Smooth muscle cell (in vitro differentiated cells): ENCODE data around the gene COMMD7. TPM values are rescaled to one million over a fixed set of nuclear protein-coding genes. Genes with fewer than 3 reads are reported as not detected.
"Not testable (repeated sequence)": the region's sequence is repeated elsewhere in the genome, so short reads cannot be mapped to it uniquely, and the experiment has no call there.

Experiments used
- DNase-seq: peaks from one replicate; lab custom pipeline; 2025; ENCODE audit not compliant: unreplicated experiment; lab: John Stamatoyannopoulos, UW
- H2AFZ ChIP-seq: fragments of 200-600 bp; sonication (generic); 2 replicates; pipeline ENCODE4 v1.6.0; 2016; ENCODE audit warnings: antibody characterized with exemption, low read depth, mild to moderate bottlenecking
- H3F3A ChIP-seq: fragments of 200-600 bp; sonication (generic); 2 replicates; pipeline ENCODE4 v1.6.0; 2017; ENCODE audit warnings: antibody characterized with exemption, low read depth
- H3K27ac ChIP-seq: fragments of 200-600 bp; sonication (generic); 2 replicates; pipeline ENCODE4 v1.5.1; 2016; ENCODE audit warnings: low read depth, mild to moderate bottlenecking
- H3K27me3 ChIP-seq: fragments of 200-600 bp; sonication (generic); 2 replicates; pipeline ENCODE4 v1.6.1; 2016; ENCODE audit warnings: low read depth, mild to moderate bottlenecking
- H3K36me3 ChIP-seq: fragments of 200-600 bp; sonication (generic); 2 replicates; pipeline ENCODE4 v1.5.1; 2016; ENCODE audit warnings: low read depth
- H3K4me1 ChIP-seq: fragments of 200-600 bp; sonication (generic); 2 replicates; pipeline ENCODE4 v1.5.1; 2016; ENCODE audit warnings: low read depth
- H3K4me2 ChIP-seq: fragments of 200-600 bp; sonication (generic); 2 replicates; pipeline ENCODE4 v1.6.0; 2016; ENCODE audit warnings: mild to moderate bottlenecking
- H3K4me3 ChIP-seq: fragments of 200-600 bp; sonication (generic); 2 replicates; pipeline ENCODE4 v1.5.1; 2016; ENCODE audit warnings: mild to moderate bottlenecking
- H3K79me2 ChIP-seq: fragments of 200-600 bp; sonication (generic); 2 replicates; pipeline ENCODE4 v1.6.0; 2016; ENCODE audit warnings: low read depth, mild to moderate bottlenecking
- H3K9ac ChIP-seq: fragments of 200-600 bp; sonication (generic); 2 replicates; pipeline ENCODE4 v1.6.0; 2016; ENCODE audit warnings: low read depth
- H3K9me3 ChIP-seq: fragments of 200-600 bp; sonication (generic); replicated peaks from 2 replicates; pipeline ENCODE4 v1.5.1; 2016; ENCODE audit warnings: low read depth
- H4K20me1 ChIP-seq: fragments of 200-600 bp; sonication (generic); 2 replicates; pipeline ENCODE4 v1.6.0; 2016; ENCODE audit warnings: low read depth
- CTCF ChIP-seq: fragments of 200-600 bp; sonication (generic); IDR thresholded peaks from 2 replicates; pipeline ENCODE4 v1.5.1; 2017; ENCODE audit warnings: borderline replicate concordance, mild to moderate bottlenecking, antibody characterized with exemption; ENCODE audit not compliant: insufficient read depth, poor library complexity, severe bottlenecking
- WGBS: methylation state at CpG from one replicate; pipeline ENCODE4 v1.1.7; 2016; ENCODE audit warnings: low lambda C conversion rate; 5-methylcytosine and 5-hydroxymethylcytosine counted together
- polyA plus RNA-seq: library from polyadenylated mRNA; unstranded; fragments of >200 nt; fragmentation: Nextera tagmentation; extraction: Ambion mirVana; gene quantifications from 2 replicates; pipeline ENCODE4 v1.2.1, GENCODE V29; 2016
- total RNA-seq: library from RNA; depleted of rRNA; stranded (reverse); fragments of >200 nt; gene quantifications from 2 replicates; pipeline ENCODE4 v1.2.3, GENCODE V29; 2014

Gene COMMD7
- total and polyA plus RNA-seq, 2 experiments from 2014 or later, result 29.2 to 57.6 TPM

GRCh38 chr20:32727683-32728082, 15.6 kb downstream of the COMMD7 start:
- no peak for DNase-seq
- Histone ChIP-seq H3K4me2 (no peak overlapping the region), H3K4me1 (peaks cover 6% of the 10 kb centered on the region), H4K20me1 (peaks cover 10% of the 10 kb centered on the region), H3K79me2 (peaks cover 12% of the 10 kb centered on the region), H3K36me3 (no peaks in the 10 kb centered on the region), H3K4me3 (no peak overlapping the region), H3K27ac (no peak overlapping the region), H3K9me3 (no peaks in the 10 kb centered on the region), H3F3A (peaks cover 14% of the 10 kb centered on the region), H3K9ac (no peak overlapping the region), H2AFZ (no peak overlapping the region), H3K27me3 (no peaks in the 10 kb centered on the region)
- TF ChIP-seq CTCF, result no peak
- 41% methylated on average over 7 of the region's 7 CpGs for WGBS

- DNase-seq, result no peak
- TF ChIP-seq CTCF, result no peak
- Histone ChIP-seq H3K4me2 (no peak overlapping the region), H3K4me1 (no peaks in the 10 kb centered on the region), H3K4me3 (no peak overlapping the region), H4K20me1 (no peaks in the 10 kb centered on the region), H2AFZ (no peak overlapping the region), H3K27ac (no peak overlapping the region), H3K9ac (no peak overlapping the region), H3F3A (no peaks in the 10 kb centered on the region), H3K27me3 (no peaks in the 10 kb centered on the region), H3K9me3 (no peaks in the 10 kb centered on the region), H3K79me2 (no peaks in the 10 kb centered on the region), H3K36me3 (no peaks in the 10 kb centered on the region)
- 66% methylated on average over 3 of the region's 3 CpGs for WGBS
Observed at GRCh38 chr20:32718749-32719348, 24.4 kb downstream of the COMMD7 start.

GRCh38 chr20:32711346-32711745, 31.9 kb downstream of the COMMD7 start:
- Histone ChIP-seq H3K36me3 (no peaks in the 10 kb centered on the region), H3K27me3 (no peaks in the 10 kb centered on the region), H3F3A (no peaks in the 10 kb centered on the region), H3K79me2 (no peaks in the 10 kb centered on the region), H3K4me2 (no peak overlapping the region), H4K20me1 (peaks cover 11% of the 10 kb centered on the region), H2AFZ (no peak overlapping the region), H3K27ac (no peak overlapping the region), H3K9me3 (no peaks in the 10 kb centered on the region), H3K9ac (no peak overlapping the region), H3K4me3 (no peak overlapping the region), H3K4me1 (peaks cover 5% of the 10 kb centered on the region)
- DNase-seq, result no peak
- 94% methylated on average over 4 of the region's 4 CpGs for WGBS
- TF ChIP-seq CTCF, result no peak

GRCh38 chr20:32709632-32710121, 33.6 kb downstream of the COMMD7 start:
- Histone ChIP-seq H3F3A (no peaks in the 10 kb centered on the region), H3K27ac (no peak overlapping the region), H3K4me2 (no peak overlapping the region), H3K4me3 (no peak overlapping the region), H3K4me1 (peaks cover 5% of the 10 kb centered on the region), H3K79me2 (no peaks in the 10 kb centered on the region), H3K9ac (no peak overlapping the region), H3K36me3 (no peaks in the 10 kb centered on the region), H2AFZ (no peak overlapping the region), H3K27me3 (no peaks in the 10 kb centered on the region), H4K20me1 (peaks cover 11% of the 10 kb centered on the region), H3K9me3 (no peaks in the 10 kb centered on the region)
- 62% methylated on average over 5 of the region's 5 CpGs for WGBS
- DNase-seq, result no peak
- no peak for TF ChIP-seq CTCF

- 89% methylated on average over 15 of the region's 15 CpGs for WGBS
- H3K4me3 ChIP-seq, H3K9ac ChIP-seq, H3K9me3 ChIP-seq, H2AFZ ChIP-seq, DNase-seq, H3K27me3 ChIP-seq, H3K4me1 ChIP-seq, H3K4me2 ChIP-seq, H3K79me2 ChIP-seq, H3K36me3 ChIP-seq, H3F3A ChIP-seq, H3K27ac ChIP-seq: not testable (repeated sequence)
- H4K20me1 ChIP-seq, result peaks cover 11% of the 10 kb centered on the region
Observed at GRCh38 chr20:32709029-32709631, 34.1 kb downstream of the COMMD7 start.
